Neuronal stem cell (in vitro differentiated cells): ENCODE measurements around the gene FMOD. TPM values are rescaled to one million over a fixed set of nuclear protein-coding genes. Genes with fewer than 3 reads are reported as not detected.
A peak's percentile ranks its signal among the peaks of the same experiment; 100 is the strongest.

Experiments used
- DNase-seq: peaks from one replicate; pipeline ENCODE4 v3.0.0-alpha.2; 2013; ENCODE audit warnings: low spot score
- H2AFZ ChIP-seq: one replicate; pipeline ENCODE4 v1.6.1; 2013; ENCODE audit warnings: mild to moderate bottlenecking, low read length, inconsistent platforms
- H2AK5ac ChIP-seq: 2 replicates; pipeline ENCODE4 v1.6.1; 2013; ENCODE audit warnings: low read depth, mild to moderate bottlenecking, inconsistent platforms, low read length, moderate library complexity, mixed read lengths
- H2BK120ac ChIP-seq: 2 replicates; pipeline ENCODE4 v1.6.1; 2013; ENCODE audit warnings: low read depth, mild to moderate bottlenecking, inconsistent platforms, low read length, moderate library complexity, mixed read lengths
- H2BK12ac ChIP-seq: one replicate; pipeline ENCODE4 v1.6.1; 2013; ENCODE audit warnings: low read length, inconsistent platforms
- H2BK15ac ChIP-seq: 2 replicates; pipeline ENCODE4 v1.6.1; 2013; ENCODE audit warnings: mild to moderate bottlenecking, low read length, inconsistent platforms, mixed read lengths
- H2BK5ac ChIP-seq: one replicate; pipeline ENCODE4 v1.6.1; 2013; ENCODE audit warnings: inconsistent platforms, mild to moderate bottlenecking, low read length, moderate library complexity
- H3K14ac ChIP-seq: one replicate; pipeline ENCODE4 v1.6.1; 2013; ENCODE audit warnings: low read length, inconsistent platforms
- H3K18ac ChIP-seq: 2 replicates; pipeline ENCODE4 v1.6.1; 2013; ENCODE audit warnings: low read length, inconsistent platforms
- H3K23ac ChIP-seq: 2 replicates; pipeline ENCODE4 v1.6.1; 2013; ENCODE audit warnings: low read depth, mild to moderate bottlenecking, mixed read lengths, low read length, inconsistent platforms; ENCODE audit not compliant: poor library complexity
- H3K27ac ChIP-seq: replicated peaks from 3 replicates; pipeline ENCODE4 v1.5.1; 2013; ENCODE audit warnings: low read length, inconsistent platforms
- H3K27me3 ChIP-seq, 3 experiments: 2 replicates each; pipeline ENCODE4 v1.6.1; 2013; ENCODE audit warnings: low read length in 3 of 3, mild to moderate bottlenecking in 2 of 3, inconsistent platforms in 1 of 3, low read depth in 1 of 3, mixed read lengths in 1 of 3, moderate library complexity in 1 of 3; ENCODE audit not compliant: control insufficient read depth in 3 of 3, insufficient read depth in 3 of 3
- H3K36me3 ChIP-seq, 2 donors: replicated peaks in 1 of 2; 2 replicates each; pipeline ENCODE4 v1.6.1; 2013; ENCODE audit warnings: low read length in 2 of 2; ENCODE audit not compliant: control insufficient read depth in 2 of 2, insufficient read depth in 2 of 2
- H3K4ac ChIP-seq: 2 replicates; pipeline ENCODE4 v1.6.1; 2013; ENCODE audit warnings: inconsistent platforms, mild to moderate bottlenecking, low read length, moderate library complexity
- H3K4me1 ChIP-seq, 2 donors: 1 replicate in 1 of 2; 2 replicates in 1 of 2; pipeline ENCODE4 v1.6.1; 2013; ENCODE audit warnings: low read length in 2 of 2, low read depth in 1 of 2; ENCODE audit not compliant: control insufficient read depth in 2 of 2, insufficient read depth in 1 of 2
- H3K4me2 ChIP-seq: one replicate; pipeline ENCODE4 v1.6.1; 2013; ENCODE audit warnings: mild to moderate bottlenecking, low read length, inconsistent platforms; ENCODE audit not compliant: insufficient read depth, poor library complexity, severe bottlenecking
- H3K4me3 ChIP-seq, 2 donors: 2 replicates each; pipeline ENCODE4 v1.5.1; 2013; ENCODE audit warnings: low read length in 2 of 2, mild to moderate bottlenecking in 2 of 2, inconsistent platforms in 1 of 2, moderate library complexity in 1 of 2
- H3K79me1 ChIP-seq: one replicate; pipeline ENCODE4 v1.6.1; 2013; ENCODE audit warnings: low read depth, mild to moderate bottlenecking, inconsistent platforms, low read length, moderate library complexity
- H3K9ac ChIP-seq: one replicate; pipeline ENCODE4 v1.6.1; 2013; ENCODE audit warnings: mild to moderate bottlenecking, low read depth, low read length, inconsistent platforms; ENCODE audit not compliant: poor library complexity
- H3K9me3 ChIP-seq, 2 donors: replicated peaks in 1 of 2; 2 replicates each; pipeline versions ENCODE3 to v1.6.1; 2013; ENCODE audit warnings: low read length in 2 of 2, mild to moderate bottlenecking in 2 of 2, inconsistent platforms in 1 of 2, low read depth in 1 of 2, mixed read lengths in 1 of 2, moderate library complexity in 1 of 2; ENCODE audit not compliant: control insufficient read depth in 2 of 2, insufficient read depth in 1 of 2
- H4K8ac ChIP-seq: one replicate; pipeline ENCODE4 v1.6.1; 2013; ENCODE audit warnings: low read depth, mild to moderate bottlenecking, inconsistent platforms, low read length, moderate library complexity
- H4K91ac ChIP-seq: one replicate; pipeline ENCODE4 v1.6.1; 2013; ENCODE audit warnings: low read length, low read depth, mild to moderate bottlenecking, inconsistent platforms; ENCODE audit not compliant: poor library complexity
- WGBS, 2 donors: extraction: QIAGEN DNeasy Blood & Tissue Kit; methylation state at CpG; one replicate each; pipeline ENCODE4 v1.1.7; 2013; ENCODE audit warnings: missing lambda C conversion rate in 2 of 2, mixed read lengths in 1 of 2; ENCODE audit not compliant: insufficient read length in 2 of 2, insufficient replicate concordance in 1 of 2; ENCODE audit errors: extremely low coverage in 2 of 2; 5-methylcytosine and 5-hydroxymethylcytosine counted together
- polyA plus RNA-seq, 2 experiments: library from polyadenylated mRNA; stranded (reverse); fragments of 200-250 nt; gene quantifications; one replicate each; pipeline ENCODE4 v1.2.3, GENCODE V29; 2013

Gene FMOD
- polyA plus RNA-seq (2013, experiment 1 of 2), result 2.0 TPM
- 2.0 TPM for polyA plus RNA-seq (2013, experiment 2 of 2)

DNA sequence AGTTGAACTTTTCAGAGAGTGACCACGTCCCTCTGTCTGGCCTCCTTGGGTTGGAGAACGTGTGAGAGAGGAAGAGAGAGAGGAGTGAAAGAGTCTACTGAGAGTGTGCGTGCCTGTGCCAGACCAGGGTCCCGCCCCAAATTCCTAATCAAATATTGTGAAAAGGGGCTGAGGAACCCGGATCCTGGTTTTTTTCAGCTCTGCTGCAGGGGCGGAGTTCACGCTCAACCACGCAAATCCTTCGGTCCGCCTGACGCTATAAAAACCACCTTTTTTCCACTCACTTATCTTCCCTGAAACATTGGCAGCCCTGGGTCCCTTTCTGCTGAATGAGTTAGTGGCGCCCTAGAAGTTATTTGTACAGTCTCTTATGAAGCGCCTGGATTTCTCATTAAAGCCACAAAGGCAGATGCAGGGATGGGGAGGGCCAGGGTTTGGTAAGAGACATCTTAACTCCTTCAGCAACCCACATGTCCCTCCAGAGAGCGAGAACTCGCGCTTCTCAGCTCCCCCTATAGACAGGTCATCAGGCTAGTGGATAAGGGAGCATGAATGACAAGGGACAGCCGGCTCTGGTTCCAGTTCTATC, at the start of gene FMOD:
FMOD (minus strand) TSS at position 86 of the 589 bp plus-strand sequence. CDS start 2,852 bp downstream, outside the sequence.
- Histone ChIP-seq H3K4me2 (no peak within 1 kb of the TSS), H3K4me1 (peaks cover 0 to 2% of the 10 kb centered on the region in 2 donors), H4K91ac (no peak within 1 kb of the TSS), H3K23ac (no peak within 1 kb of the TSS), H2AK5ac (no peak within 1 kb of the TSS), H3K79me1 (no peaks in the 10 kb centered on the region), H3K9ac (no peak within 1 kb of the TSS), H2AFZ (no peak within 1 kb of the TSS), H2BK5ac (no peak within 1 kb of the TSS), H3K4ac (no peak within 1 kb of the TSS), H3K4me3 (no peak within 1 kb of the TSS), H3K9me3 (no peaks in the 10 kb centered on the region), H4K8ac (no peak within 1 kb of the TSS), H3K36me3 (no peaks in the 10 kb centered on the region), H2BK12ac (no peak within 1 kb of the TSS), H3K18ac (peak within 1 kb of the TSS; percentile 17), H3K27ac (no peak within 1 kb of the TSS), H3K14ac (no peak within 1 kb of the TSS), H2BK15ac (no peak within 1 kb of the TSS), H3K27me3 (peaks cover 0 to 56% (median 0%) of the 10 kb centered on the region in 3 experiments), H2BK120ac (no peak within 1 kb of the TSS)
- DNase-seq, result no peak
- WGBS, 2 donors, result no CpG with 5 or more reads among the region's 17 CpGs

DNA sequence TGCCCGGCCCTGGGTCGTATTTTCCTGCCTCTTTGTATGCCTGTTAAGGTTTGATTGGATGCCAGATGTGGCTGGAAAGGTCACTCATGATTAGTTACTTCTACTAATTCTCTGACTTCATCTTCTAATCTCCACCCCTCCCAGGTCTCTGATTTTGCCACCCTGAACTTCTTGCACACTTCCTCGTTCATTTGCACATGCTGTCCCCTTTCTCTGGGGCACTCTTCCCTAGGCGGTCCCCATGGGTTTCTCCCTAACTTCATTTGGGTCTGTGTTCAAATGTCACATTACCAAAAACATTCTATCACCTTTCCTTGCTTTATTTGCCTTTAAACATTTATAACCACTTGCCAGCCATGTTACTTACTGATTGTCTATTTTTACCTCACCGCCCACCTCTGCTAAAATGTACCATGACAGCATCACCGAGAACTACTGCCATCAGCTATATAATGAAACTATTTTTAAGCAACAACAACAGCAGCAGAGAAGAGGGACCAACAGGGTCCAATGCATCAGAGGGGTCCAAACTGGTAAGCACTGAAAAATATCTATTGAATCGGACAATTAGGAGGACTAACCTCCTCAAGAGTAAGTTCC, 45.8 kb upstream of the FMOD start:
- Histone ChIP-seq H2AFZ (no peak overlapping the region), H3K14ac (no peak overlapping the region), H2BK12ac (no peak overlapping the region), H3K18ac (no peak overlapping the region), H2AK5ac (no peak overlapping the region), H3K4me3 (no peak overlapping the region), H3K79me1 (no peaks in the 10 kb centered on the region), H4K91ac (no peak overlapping the region), H3K27ac (no peak overlapping the region), H3K4ac (no peak overlapping the region), H3K36me3 (no peaks in the 10 kb centered on the region), H2BK120ac (no peak overlapping the region), H3K23ac (no peak overlapping the region), H3K9ac (no peak overlapping the region), H3K27me3 (no peaks in the 10 kb centered on the region), H4K8ac (no peak overlapping the region), H3K4me2 (no peak overlapping the region), H2BK5ac (no peak overlapping the region), H3K9me3 (peaks cover 0 to 2% of the 10 kb centered on the region in 2 donors), H2BK15ac (no peak overlapping the region), H3K4me1 (no peaks in the 10 kb centered on the region)
- DNase-seq, result no peak
- no CpG with 5 or more reads among the region's 7 CpGs for WGBS, 2 donors

GRCh38 chr1:203395751-203396150, 44.8 kb upstream of the FMOD start:
- Histone ChIP-seq H3K14ac (no peak overlapping the region), H3K4me1 (no peaks in the 10 kb centered on the region), H4K91ac (no peak overlapping the region)

GRCh38 chr1:203390298-203390697, 39.4 kb upstream of the FMOD start:
- no peak overlapping the region for H2AK5ac ChIP-seq
- H3K4me2 ChIP-seq, result no peak overlapping the region
- H2BK5ac ChIP-seq, result no peak overlapping the region
- H3K23ac ChIP-seq, result no peak overlapping the region
- WGBS, 2 donors, result no CpG with 5 or more reads among the region's 2 CpGs
- no peak for DNase-seq
- no peak overlapping the region for H3K14ac ChIP-seq
- H3K9ac ChIP-seq, result no peak overlapping the region
- no peaks in the 10 kb centered on the region for H3K36me3 ChIP-seq
- H3K4ac ChIP-seq, result no peak overlapping the region
- no peaks in the 10 kb centered on the region for H3K9me3 ChIP-seq
- no peaks in the 10 kb centered on the region for H3K79me1 ChIP-seq
- no peak overlapping the region for H2AFZ ChIP-seq
- no peak overlapping the region for H4K8ac ChIP-seq
- H3K27me3 ChIP-seq, result peaks cover 0 to 3% (median 0%) of the 10 kb centered on the region in 3 experiments
- H3K4me1 ChIP-seq, result no peaks in the 10 kb centered on the region
- no peak overlapping the region for H3K18ac ChIP-seq
- H2BK120ac ChIP-seq, result no peak overlapping the region
- no peak overlapping the region for H2BK12ac ChIP-seq
- no peak overlapping the region for H2BK15ac ChIP-seq
- H4K91ac ChIP-seq, result no peak overlapping the region
- no peak overlapping the region for H3K4me3 ChIP-seq
- no peak overlapping the region for H3K27ac ChIP-seq

More at GRCh38 chr1:203395751-203396150, 44.8 kb upstream of the FMOD start:
- no peaks in the 10 kb centered on the region for H3K27me3 ChIP-seq
- H3K4me3 ChIP-seq, result no peak overlapping the region
- no peak overlapping the region for H3K18ac ChIP-seq
- no peak overlapping the region for H3K4ac ChIP-seq
- H2BK15ac ChIP-seq, result no peak overlapping the region
- WGBS, 2 donors, result no CpG with 5 or more reads among the region's 6 CpGs
- H3K9me3 ChIP-seq, result peaks cover 0 to 2% of the 10 kb centered on the region in 2 donors
- no peak overlapping the region for H3K27ac ChIP-seq
- no peak for DNase-seq
- H2BK12ac ChIP-seq, result no peak overlapping the region
- H3K79me1 ChIP-seq, result no peaks in the 10 kb centered on the region
- no peak overlapping the region for H2AK5ac ChIP-seq
- no peaks in the 10 kb centered on the region for H3K36me3 ChIP-seq
- no peak overlapping the region for H2BK120ac ChIP-seq
- no peak overlapping the region for H3K9ac ChIP-seq
- no peak overlapping the region for H3K23ac ChIP-seq
- H2BK5ac ChIP-seq, result no peak overlapping the region
- no peak overlapping the region for H4K8ac ChIP-seq
- H3K4me2 ChIP-seq, result no peak overlapping the region
- no peak overlapping the region for H2AFZ ChIP-seq
